Left forelimb (tissue), 1 donor: ENCODE data around the gene CRTC3.
A peak's percentile ranks its signal among the peaks of the same experiment; 100 is the strongest.
"Not testable (repeated sequence)": the region's sequence is repeated elsewhere in the genome, so short reads cannot be mapped to it uniquely, and the experiment has no call there.

Experiments used
- DNase-seq: peaks from one replicate; pipeline ENCODE4 v3.0.0-alpha.2; 2018; ENCODE audit warnings: low spot score

CRTC3 gene

DNA sequence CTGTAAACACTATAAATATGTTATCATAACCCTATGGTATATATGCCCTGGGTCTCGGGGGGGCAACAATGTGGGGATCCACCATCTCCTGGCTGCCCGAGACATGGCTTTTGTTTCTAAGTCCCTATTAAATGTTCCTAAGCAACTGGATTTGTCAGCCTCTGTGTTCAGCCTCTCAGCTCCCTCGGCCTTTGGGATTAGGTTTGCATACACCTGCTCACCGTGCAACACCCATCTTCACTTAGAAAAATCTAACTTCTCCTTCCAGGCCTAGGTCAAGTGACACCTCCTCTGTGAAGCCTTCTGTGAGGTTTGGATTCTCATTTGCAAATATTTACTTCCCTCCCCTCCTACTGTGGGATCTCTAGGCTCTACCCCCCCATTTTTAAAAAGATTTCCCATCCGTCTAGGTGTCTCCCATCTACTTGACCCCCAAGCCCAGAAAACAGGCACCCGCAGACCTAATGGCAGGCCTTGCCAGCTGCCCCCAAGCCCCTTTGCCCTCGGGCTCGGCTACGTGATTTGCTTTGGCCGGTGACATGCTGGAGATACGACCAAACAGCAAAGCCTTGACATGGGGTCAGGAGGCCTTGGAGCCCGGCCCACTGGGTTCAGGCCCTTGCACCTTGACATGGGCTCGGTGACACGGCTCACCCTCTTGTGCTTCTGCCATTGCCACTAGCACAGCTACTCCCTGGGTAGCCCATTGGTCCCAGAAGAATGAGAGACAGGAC lies 121.4 kb downstream of the CRTC3 start:
- DNase-seq = no peak

DNA sequence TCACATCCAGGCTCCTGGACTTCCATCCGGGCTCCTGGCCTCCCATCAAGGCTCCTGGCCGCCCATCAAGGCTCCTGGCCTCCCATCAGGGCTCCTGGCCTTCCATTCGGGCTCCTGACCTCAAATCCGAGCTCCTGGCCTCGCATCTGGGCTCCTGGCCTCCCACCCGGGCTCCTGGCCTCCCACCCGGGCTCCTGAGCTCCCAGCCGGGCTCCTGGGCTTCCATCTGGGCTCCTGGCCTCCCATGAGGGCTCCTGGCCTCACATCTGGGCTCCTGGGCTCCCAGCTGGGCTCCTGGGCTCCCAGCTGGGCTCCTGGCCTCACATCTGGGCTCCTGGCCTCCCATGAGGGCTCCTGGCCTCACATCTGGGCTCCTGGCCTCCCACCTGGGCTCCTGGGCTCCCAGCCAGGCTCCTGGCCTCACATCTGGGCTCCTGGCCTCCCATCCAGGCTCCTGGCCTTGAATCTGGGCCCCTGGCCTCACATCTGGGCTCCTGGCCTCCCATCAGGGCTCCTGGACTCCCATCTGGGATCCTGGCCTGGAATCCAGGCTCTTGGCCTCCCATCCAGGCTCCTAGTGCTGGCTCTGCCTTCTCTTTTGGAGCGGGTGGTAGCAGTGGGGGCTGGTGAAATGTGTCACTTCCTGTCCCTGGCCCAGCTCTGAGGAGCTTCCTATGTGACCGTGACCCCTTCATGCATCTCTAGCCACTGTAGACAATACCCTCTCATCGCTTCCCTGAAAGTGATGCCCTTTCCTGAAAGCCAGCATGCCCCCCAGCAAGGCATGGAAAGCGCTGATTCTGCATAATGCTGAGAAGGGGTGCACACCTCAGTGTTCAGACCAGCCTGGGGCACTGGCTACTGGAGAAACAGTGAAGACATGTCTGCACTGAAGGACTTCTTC lies 124.8 kb downstream of the CRTC3 start:
- DNase-seq = no peak

DNA sequence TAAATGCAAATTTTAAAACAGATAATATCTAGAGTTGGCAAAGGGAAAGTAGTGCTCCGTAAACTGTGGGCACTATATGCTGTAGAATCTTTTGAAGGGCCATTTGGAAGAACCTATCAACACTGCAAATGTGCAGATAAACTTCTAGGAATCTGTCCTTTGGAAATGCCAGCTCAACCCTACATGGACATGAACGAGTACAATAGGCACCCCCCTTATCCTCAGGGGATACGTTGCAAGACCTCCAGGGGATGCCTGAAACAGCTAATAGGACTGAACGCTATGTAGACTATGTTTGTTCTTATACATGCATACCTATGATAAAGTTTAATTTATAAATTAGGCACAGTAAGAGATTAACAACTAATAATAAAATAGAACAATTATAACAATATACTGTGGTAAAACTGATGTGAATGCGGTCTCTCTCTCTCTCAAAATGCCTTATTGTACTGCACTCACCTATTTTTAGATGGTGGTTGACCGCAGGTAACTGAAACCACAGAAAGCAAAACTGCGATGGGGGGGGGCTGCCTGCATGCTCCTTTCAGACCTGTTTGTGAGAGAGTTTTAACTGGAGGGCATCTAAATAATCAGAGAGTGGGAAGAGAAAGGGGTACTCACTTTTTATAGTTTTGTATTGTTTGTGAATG lies 127.9 kb downstream of the CRTC3 start:
- DNase-seq = not testable (repeated sequence)

DNA sequence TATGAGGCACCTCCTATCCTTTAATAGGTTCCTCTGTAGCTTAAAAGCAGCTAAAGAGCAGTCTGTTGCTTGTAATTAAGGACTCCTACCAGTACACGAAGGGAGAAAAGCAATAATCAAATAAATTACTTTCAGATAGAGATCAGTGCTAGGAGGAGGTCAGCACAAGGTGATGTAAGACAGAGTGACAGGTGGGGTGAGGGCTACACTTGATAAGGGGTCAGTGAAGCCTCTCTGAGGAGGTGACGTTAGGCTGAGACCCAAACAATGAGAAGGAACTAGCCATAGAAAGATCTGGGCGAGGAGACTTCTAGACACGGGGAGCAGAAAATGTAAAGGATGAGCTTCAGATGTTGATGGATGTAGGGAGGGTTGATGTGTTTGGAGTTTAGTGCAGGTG lies 129.8 kb downstream of the CRTC3 start:
- no peak for DNase-seq

DNA sequence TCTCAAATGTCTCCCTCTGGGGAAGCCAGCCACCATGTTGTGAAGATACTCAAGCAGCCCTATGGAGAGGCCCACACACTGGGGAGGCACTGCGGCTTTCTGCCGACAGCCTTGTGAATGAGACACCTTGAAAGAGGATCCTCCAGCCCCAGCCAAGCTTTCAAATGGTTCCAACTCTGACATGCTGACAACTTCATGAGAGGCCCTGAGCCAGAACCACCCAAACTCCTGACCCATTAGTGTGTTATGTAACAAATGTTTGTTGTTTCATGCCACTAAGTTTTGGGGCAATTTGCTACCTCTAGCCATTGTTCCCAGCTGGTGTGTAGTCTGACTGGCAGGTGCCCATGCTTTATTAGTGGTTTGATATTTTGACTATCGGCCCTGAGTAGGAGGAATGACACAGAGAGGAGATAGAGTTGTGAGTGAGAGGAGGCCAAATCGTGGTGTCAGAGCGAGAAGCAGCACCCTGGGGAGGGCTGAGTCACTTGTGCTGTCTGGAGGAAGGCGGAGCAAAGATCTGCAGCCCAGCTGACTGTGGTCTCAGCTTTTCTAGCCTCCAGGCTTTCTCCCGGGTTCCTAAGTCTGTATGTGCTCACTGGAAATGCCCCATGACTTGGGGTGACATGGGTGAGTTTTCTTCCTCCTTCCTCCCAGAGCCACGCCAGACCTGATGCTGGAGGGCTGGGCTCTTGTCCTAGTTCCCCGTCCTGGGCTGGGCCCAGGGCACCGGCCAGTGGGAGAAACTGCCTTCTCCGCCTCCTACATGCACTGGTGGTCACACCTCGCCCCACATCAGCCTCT lies 130.7 kb downstream of the CRTC3 start:
- DNase-seq = no peak

DNA sequence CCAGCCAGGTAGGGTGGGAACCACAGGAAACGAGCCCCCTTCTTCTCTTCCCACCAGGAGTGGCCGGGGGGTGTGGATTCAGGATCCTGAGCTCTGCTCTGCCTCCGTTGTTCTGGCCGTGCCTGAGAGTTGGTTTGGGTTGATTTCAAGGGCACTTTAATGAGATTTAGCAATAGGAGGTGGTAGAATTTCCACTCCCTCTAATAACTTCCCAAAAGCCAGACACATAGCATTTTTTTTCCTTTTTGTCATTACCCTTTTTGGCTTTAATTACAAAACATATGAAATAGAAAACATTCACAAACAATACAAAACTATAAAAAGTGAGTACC lies 131.2 kb downstream of the CRTC3 start:
- DNase-seq = not testable (repeated sequence)

DNA sequence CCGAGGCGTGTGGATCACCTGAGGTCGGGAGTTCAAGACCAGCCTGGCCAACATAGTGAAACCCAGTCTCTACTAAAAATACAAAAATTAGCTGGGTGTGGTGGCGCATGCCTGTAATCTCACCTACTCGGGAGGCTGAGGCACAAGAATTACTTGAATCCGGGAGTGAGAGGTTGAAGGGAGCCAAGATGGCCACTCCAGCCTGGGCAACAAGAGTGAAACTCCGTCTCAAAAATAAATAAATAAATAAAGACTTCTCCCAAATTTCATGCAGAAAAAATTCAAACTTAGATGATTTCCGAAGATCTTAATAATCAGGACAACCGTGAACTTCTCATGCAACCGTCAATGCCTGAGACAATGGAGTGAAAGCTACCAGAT lies 134.3 kb downstream of the CRTC3 start:
- not testable (repeated sequence) for DNase-seq

DNA sequence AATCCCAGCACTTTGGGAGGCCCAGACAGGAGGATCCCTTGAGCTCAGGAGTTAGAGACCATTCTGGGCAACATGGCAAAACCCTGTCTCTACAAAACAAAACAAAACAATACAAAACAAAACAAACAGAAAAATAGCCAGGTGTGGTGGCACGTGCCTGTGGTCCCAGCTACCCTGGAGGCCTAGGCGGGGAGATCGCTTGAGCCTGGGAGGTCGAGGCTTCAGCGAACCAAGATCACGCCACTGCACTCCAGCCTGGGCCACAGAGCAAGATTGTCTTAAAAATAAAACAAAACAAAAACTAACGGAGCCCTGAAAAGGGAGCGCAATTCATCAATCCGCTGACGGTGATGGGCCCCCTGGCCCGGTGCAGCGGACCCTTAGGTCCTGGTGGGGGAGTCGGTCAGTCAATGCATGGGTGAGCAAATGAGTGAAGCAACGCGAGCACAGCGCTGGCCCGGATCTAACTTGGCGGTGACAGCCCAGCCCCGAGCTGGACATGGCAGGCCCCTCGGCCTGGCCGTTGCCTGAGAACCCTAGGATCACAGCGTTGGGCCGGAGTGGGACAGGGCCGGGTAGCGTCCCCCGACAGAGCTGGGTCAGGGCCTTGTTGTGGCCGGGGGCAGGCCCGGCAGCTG lies 135.0 kb downstream of the CRTC3 start:
- peak; percentile 75 for DNase-seq

DNA sequence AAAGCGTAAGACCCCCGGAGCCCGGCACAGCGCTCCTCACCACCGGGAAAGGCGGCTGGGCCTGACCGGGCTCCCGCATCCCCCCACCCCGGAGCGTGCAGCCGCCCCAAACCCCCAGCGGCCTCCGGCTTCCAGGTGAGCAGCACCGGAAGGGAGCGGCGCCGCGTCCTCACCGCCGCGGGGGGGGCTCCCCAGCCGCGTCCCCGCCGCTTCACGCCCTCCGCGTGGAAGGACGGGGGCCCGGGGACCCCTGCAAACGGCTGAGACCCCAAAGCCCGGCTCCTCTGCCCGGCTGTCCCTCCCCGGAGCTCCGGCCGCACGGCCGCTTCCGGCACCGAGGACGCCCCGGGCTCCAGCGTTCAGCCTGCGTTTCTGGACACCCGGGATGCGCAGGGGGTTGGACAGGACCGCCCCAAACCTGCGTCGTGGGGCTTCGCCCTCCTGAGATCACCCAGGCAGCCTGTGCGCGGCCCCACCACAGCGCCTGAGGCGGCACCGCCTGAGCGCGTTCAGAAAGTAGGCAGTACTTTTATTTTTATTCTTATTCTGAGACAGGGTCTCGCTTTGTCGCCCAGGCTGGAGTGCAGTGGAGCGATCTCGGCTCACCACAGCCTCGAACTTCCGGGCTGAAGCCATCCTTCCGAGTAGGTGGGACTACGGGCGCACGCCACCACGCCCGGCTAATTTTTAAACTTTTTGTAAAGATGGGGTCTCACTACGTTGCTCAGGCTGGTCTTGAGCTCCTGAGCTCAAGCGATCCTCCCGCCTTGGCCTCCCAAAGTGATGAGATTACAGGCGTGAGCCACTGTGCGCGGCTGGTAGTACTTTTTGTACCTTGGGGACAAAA lies 135.8 kb downstream of the CRTC3 start:
- DNase-seq = peak; percentile 79

DNA sequence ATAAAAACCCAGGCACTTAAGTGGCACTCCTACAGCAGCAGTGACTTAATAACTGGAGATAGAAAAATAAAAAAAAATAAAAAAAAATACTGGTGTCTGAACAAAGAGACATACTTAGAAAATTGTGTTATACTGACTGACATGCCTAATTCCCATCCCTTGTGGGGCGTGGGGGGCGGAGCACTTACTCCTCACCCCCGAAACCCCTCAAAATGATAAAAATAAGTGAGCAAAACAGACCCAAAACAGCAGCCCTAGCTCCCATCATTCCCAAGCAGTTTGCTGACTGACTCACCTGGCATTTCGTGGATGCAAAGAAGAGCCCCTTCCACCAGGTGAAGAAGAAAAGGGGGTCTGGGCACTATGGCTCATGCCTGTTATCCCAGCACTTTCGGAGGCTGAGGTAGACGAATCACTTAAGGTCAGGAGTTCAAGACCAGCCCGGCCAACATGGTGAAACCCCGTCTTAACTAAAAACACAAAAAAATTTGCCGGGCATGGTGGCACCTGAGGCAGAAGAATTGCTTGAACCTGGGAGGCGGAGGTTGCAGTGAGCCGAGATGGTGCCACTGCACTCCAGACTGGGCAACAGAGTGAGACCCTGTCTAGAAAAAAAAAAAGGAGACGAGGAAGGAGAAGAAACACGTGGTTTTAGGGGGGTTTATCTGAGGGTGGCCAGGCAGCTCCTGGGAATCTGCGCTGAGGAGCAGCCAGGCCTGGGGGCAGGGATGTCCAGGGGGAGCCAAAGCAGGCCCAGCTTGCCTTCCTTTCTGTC lies 136.6 kb downstream of the CRTC3 start:
- DNase-seq = no peak

DNA sequence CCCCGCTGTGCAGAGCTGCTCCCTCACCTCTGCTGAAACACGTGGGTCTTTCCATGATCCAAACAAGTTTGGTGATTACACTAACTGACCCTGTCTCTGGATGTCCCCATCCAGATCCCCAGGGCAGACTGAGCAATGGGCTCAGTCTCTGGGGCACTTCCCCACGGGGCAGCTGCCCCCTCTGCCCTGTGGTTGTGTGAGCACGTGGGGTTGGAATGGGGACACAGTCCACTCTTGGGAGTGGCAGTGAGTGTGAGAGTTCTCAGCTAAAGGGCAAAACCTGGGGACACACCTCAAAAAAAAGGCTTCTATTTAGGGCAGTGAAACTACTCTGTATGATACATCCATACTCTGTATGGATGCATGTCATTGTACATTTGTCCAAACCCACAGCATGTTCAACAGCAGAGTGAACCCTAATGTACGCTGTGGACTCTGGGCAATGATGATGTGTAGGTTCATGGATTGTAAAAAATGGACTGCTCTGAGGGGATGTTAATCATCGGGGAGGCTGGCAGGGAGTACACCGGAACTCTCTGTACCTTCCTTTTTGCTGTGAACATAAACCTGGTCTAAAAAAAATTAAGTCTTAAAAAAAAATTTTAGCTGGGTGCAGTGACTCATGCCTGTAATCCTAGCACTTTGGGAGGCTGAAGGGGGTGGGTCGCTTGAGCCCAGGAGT lies 137.5 kb downstream of the CRTC3 start:
- DNase-seq = no peak

DNA sequence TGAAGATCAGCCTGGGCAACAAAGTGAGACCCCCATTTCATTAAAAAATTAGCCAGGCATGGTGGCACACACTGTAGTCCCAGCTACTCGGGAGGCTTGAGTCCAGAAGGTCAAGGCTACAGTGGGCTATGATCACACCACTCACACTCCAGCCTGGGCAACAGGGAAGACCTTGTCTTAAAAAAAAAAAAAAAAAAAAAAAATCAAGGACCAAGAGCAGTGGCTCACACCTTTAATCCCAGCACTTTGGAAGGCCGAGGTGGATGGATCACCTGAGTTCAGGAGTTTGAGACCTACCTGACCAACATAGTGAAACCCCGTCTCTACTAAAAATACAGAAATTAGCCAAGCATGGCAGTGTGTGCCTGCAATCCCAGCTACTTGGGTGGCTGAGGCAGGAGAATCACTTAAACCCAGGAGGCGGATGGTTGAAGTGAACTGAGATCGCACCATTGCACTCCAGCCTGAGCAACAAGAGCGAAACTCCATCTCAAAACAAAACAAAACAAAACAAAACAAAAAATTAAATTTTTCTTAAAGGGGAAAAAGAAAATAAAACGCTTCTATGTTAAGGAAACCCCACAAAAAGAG lies 138.1 kb downstream of the CRTC3 start:
- not testable (repeated sequence) for DNase-seq

DNA sequence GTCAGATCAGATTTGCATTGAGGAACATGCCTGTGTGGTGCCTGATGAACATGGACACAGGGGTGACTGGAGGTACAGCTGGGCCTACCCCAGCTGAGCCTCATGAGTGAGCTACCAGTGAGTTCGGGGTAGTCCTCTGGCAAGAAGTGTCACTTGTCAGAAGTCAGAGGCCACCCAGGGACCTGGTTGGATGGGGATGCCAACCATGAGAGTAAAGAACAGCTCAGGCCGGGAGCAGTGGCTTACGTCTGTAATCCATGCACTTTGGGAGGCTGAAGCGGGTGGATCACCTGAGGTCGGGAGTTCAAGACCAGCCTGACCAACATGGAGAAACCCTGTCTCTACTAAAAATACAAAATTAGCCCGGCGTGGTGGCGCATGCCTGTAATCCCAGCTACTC lies 140.9 kb downstream of the CRTC3 start:
- DNase-seq = not testable (repeated sequence)

DNA sequence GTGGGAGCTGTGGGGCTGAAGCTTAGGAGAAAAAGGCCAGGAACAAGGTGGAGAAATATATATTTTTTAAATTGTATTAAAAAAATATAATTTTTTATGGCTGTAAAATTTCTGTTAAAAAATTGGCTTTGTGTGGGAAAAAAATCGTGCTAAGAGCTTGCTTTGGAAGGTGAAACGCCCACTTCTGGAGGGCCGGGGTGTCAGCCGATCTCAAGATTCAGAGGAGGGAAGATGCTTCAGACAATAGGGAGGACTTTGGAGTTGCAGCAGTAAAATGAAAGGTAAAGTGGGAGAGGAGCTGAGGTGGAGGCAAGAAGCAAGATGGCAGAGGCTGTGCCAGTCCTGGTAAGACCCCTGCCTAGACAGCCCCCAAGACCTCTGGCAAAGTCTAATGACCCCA lies 141.5 kb downstream of the CRTC3 start:
- no peak for DNase-seq

DNA sequence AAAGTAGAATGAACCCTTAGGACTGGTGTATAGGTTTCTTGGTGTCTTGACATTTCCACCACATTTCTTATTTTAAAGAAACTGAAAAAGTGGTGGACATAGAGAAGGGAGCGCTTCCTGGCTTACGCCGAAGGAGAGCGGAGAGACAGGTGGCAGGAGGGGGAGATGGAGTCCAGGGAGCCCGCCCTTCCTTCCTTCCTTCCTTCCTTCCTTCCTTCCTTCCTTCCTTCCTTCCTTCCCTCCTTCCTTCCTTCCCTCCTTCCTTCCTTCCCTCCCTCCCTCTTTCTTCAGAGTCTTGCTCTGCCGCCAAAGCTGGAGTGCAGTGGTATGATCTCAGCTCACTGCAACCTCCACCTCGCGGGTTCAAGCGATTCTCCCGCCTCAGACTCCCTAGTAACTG lies 143.6 kb downstream of the CRTC3 start:
- DNase-seq = not testable (repeated sequence)

DNA sequence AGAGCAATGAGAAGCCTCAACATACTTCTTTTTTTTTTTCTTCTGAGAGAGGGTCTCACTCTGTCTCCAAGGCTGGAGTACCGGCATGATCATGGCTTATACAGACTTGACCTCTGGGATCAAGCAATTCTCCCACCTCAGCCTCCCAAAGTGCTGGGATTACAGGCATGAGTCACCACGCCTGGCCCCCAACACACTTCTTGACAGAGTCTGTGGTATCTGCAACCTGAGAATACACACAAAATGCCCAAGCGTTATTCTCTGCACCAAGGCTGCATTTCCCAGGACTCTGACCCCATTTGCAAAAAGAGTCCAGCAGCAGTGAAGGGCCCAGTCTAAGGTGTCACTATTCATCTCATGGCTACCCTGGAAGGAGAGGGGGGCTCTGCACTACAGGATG lies 144.8 kb downstream of the CRTC3 start:
- no peak for DNase-seq

DNA sequence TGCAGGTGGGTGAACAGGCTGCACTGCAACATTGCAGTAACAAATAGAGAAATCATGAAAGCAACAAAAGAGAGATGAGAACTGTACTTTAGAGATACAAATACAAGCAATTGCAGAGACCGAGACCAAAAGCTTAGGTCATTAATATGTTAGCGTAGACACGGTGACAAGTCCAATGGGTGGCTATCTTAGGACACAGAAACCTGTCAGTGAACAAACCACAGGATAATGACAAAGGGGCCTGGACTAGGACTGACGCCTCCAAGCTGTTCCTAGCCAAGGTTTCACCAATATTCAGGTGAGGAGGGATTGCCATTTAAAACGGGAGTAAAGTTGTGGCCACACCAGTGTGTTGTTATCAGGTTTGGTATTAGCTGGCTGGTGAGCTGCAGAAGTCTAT lies 145.7 kb downstream of the CRTC3 start:
- DNase-seq = no peak

DNA sequence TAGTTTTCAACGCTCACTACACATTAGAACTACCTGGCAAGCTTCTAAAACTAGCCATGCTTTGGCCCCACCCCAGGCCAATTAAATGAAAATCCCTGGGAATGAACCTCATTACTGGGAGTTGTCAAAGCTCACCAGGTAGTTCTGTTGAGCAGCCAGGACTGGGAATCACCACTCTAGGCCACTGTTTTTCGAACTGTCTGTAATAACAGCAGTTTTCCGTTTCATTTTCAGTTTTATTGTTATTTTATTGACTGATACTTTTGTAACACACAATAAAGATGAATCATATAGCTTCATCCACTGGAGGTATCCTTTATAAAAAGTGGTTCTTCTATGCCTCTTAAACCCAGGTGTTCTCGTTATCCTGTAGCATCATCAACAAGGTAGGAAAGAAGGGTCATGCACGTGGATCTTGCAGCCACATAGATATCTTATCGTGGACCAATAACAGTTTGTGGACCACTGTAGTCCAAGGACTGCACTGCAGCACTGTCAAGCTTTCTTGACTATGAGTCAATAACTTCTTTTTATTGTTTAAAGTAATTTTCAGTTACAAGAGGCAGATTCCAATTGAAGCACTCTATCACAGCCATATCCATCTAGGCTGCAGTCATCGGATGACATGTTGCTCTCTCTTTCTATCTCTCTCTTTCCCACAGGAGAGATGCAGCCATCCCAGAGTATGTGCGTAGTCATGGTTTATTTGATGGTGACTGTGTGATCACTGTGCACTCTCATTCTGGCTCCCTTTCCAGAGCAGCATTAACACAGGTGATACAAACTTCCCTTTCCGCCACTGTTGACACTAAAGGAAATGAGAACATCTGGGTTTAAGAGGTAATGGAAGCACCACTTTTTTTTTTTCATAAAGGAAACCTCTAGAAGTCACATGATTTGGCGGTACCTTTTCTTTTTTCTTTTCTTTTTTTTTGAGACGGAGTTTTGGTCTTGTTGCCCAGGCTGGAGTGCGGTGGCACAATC lies 148.4 kb downstream of the CRTC3 start:
- no peak for DNase-seq
